ENCODE measurements around the gene SH2D4B. TPM values are rescaled to one million over a fixed set of nuclear protein-coding genes. Genes with fewer than 3 reads are reported as not detected.

SH2D4B gene
- 1.9 TPM for total RNA-seq (ENCODE audit: insufficient read depth, low replicate concordance)

DNA sequence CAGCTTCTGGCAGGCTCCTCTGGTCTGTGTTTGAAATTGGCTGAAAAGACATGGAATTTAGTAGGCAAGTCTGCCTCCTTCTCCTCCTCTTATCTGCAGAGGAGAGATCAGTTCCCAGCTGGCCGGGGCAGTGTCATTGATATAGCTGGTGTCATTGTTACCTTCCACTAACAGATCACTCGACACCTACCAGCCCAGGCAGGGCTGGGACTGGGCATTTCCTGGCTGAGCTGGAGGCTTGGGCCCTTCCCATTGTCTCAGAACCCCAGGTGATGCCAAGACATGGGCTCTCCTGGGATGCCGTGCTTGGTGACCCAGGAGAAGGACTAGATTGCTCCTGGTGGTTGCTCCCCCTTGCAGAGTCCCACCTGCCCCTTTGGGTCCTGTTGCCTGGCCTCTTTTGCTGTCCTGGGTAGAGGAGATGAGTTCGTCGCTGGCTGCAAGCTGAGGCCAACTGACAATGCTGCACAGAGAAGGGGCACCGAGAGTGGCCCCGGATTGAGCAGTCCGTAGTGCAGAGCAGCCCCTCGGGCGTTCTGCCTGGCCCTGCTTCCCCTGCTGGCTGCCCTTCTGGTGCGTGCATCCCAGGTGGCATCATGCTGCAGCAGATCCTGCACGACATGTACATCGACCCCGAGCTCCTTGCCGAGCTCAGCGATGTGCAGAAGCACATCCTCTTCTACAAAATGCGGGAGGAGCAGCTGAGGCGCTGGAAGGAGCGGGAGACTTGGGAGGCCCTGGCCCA is at the start of gene SH2D4B:
Gene SH2D4B (plus strand): TSS at position 167 of the 745 bp plus-strand sequence. CDS start 430 bp downstream, at position 597.
- no peak for DNase-seq (ENCODE audit: low spot score)

DNA sequence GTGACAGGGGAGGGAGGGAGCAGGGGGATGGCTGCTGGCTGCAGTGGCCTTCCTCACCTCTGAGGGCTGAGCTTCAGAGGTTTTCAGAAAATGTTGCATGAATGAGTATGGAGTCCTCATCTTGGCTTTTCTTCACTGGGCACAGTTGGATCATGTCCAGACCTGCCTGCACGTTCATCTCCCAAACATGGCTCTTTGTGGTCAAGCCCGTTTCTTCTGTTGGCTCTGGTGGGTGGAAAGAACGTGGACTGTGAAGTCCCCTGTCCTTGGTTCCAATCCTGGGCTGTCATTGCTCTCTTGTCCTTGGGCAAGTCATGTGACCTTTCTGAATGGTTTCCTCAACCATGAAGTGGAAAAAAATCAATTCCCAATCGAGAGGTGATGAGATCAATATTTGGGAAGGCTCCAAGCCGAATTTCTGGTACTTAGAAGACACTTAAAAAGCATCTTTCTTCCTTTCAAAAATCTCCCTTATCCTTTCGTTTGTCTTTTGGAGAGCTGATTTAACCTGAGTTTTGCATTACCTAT is 49.1 kb upstream of the SH2D4B start:
- no peak for DNase-seq (ENCODE audit: low spot score)

DNA sequence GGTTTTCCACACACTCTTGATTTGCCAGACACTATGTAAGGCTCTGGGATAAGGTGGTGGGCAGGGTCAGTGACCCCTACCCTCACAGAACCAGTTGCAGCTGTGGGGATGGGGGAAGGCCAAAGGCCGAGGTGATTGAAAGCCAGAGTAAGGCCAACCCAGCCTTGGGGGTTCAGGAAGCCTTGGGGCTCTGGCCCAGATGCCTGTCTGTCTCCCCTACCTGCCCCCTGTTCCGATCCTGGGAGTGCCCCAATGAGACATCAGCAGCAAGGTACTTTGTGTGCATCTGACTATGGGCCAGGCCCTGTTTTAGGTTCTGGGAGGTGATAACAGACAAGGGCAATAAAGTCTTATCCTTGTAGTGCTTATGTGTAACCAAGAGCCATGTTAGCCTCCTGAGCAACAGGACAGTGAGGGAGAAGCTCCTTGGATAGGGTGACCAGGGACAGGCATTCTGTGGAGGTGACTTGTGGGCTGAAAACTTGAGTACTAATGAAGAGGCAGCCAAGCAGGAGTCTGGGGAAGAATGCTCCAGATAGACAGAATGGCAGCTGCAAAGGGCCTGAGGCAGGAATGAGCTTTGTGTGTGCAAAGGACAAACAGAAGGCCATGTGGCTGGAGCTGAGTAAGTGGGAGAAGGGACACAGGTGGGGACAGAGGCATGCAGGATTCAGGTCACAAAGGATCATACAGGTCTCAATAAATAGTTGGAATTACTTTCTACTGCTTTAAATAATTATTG is 48.2 kb upstream of the SH2D4B start:
- DNase-seq (ENCODE audit: low spot score), result no peak

DNA sequence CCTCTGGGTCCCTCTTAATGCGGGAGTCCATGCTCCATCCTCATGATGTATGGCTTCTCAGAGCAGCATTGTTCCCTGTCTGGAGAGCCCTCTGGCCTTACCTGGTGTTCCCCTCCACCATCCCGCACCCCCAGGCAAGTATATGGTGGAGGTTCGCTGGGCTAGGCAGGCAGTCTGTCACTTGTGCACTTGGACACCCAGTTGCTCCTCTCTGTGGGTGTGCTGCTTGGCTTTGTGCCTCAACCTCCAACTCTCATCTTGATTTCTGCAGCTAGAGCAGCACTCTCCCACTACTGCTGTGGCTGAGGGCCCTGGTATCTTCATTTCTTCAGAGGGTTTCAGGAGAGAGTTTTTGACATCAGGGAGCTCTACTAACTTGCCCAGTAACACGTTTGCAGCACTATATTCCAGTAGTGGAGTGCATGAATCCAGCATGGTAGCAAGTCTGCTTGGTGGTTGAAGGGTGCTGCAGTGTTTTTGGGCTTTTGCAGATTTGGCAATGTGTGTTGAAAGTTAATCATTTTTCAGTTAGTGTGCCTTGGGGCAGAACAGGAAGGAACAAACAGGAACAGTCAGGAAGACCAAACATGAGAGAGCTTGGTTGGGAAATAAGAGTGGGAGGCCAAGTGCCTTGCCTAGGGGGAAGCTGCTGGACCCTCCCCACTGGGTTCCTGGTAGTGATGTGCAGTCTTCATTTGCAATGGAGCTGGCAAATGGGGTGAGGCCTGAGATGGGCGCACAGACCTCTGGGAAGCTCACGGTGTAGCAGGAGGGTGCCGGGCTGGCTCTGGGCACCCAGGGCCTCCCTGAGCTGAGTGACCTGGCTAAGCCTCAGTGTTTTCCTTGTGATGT is 46.2 kb upstream of the SH2D4B start:
- DNase-seq (ENCODE audit: low spot score), result no peak

DNA sequence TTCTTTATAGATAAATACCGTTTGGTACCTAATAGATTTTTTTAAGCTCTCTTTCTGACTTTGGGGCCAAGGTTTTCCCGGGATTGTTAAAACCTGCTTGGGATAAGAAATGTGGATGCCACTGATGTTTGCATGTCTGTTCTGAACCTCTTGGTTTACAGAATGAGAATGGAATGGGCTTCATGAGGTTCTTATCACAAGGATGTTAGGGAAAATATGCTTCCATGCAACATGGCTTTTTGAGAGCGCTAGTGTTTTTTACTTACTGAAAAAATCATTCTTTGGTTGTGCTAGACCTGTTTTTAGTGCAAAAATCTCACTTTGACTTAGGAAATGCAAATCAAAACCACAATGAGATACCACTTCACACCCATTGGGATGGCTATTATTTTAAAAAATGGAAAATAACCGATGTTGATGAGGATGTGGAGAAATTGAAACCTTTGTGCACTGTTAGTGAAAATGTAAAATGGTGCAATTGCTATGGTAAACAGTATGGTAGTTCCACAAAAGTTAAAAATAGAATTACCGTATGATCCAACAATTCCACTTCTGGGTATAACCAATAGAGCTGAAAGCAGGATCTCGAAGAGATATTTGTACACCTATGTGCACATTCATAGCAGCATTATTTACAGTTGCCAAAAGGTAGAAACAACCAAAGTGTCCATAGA is 44.7 kb upstream of the SH2D4B start:
- peak; percentile 71 for DNase-seq (ENCODE audit: low spot score)

DNA sequence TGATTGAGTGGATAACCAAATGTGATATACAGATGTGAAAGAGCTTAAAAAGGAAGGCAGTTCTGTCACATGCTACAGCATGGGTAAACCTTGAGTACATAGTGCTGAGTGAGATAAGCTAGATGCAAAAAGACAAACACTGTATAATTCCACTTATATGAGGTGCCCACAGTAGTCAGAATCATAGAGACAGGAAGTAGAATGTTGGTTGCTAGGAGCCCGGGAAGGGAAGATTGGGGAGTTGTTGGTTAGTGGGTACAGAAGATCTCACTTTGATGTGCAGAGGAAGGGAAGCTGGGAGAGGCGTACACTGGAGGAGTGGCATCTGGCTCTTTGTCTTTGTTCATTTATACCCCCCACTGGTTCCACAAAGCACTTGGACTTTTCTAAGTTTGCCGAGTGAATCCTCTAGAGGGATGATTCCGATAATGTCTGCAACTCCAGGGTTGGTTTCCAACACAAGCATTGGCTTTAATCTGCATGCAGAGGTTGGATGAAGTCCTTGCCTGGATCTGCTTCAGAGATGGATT is 44.1 kb upstream of the SH2D4B start:
- DNase-seq (ENCODE audit: low spot score), result peak; percentile 88

DNA sequence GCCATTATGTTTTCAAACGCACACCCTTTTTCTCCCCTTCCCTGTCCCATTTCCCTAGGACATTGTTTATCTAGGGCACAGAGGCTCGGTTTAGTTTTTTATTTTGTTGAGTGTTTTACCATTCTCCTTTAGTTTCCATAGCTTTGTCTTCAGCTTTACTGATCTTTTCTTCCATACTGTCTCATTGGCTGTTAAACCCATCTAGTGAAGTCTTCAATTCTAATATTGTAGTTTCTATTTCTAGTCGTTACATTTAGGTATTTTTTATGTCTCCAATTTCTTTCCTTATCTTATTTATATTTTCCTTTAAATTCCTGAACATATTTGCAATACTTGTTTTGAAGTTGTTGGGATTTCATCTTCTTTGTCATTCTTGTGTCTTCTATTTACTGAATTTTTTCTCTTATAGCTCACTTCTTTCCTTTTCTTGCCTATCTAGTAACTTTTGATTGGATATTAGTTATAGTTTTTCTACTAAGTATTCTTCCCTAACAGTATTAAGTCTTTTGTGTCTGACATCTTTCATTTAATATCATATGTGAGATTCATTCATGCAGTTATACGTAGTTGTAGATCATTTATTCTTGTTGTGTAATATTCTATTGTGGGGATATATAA is 41.0 kb upstream of the SH2D4B start:
- DNase-seq (ENCODE audit: low spot score), result no peak

DNA sequence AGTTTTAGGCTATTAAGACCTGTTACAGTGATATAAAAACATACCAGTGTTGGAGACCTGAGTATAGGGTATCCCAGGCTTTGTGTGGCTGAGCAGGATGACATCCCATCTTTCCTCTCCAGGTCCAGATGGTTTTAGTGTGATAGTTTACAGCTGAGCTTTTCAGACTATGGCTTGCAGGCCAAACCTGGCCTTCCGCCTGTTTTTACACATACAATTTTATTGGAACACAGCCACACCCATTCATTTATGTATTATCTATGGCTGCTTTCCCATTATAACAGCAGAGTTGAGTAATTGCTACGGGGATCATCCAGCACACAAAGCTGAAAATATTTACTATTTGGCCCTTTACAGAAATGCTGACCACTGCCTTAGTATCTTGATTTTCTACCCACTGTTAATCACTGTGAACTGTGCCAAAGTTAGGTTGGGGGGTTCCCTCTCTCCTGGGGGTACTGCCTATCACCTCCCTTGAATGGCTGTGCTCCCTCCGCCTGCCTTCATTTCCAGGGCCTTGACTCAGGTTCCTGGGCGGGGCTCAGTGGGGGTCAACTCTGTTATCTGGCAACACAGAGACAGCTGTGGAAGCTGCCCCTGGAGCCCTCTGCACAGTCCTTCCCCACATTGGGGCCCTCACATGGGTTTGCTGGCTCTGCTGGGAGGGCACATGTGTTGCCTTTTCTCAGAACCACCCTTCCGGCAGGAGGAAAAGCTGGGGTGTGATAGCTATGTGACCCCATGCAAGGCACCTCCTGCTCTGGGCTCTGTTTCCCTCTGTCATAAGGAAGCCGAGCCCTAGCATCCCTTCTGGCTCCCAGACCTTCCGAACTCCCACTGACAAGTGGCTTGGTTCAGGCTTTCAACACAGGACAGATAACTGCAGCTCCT is 40.3 kb upstream of the SH2D4B start:
- peak; percentile 73 for DNase-seq (ENCODE audit: low spot score)

DNA sequence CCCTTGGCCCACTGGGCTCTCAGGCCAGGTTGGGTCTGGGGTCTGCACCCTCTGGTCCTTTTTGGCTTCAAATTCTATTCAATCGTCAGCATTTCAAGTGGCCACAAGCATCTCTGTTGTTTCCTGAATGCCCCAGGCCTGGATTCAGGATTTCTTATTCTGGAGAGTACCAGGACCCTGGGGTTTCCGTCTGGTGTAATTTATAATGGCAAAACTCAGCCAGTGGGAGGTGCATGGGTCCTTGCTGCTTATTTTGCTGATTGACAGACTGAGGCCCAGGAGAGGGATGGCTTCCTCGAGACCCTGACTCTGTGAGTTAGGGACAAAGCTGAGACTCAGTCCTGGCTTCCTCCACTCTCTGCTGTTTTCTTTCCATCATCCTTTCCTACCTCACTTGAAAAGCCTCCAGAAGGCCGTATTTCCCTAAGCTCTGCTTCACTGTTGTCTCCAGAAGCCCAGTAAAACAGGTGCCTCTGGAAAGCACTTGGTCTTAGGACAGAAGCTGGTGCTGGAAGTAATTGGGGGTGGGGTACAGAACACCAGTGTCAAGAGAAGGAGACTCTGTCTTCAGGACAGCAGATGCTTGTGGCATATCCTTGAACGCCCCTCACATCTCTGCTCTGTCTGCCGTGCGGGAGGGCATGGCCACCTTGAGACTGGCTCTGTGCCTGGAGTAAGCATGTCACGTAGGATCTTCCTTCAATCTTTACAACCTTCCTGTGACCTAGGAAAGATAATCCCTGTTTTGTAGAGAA is 39.4 kb upstream of the SH2D4B start:
- no peak for DNase-seq (ENCODE audit: low spot score)

DNA sequence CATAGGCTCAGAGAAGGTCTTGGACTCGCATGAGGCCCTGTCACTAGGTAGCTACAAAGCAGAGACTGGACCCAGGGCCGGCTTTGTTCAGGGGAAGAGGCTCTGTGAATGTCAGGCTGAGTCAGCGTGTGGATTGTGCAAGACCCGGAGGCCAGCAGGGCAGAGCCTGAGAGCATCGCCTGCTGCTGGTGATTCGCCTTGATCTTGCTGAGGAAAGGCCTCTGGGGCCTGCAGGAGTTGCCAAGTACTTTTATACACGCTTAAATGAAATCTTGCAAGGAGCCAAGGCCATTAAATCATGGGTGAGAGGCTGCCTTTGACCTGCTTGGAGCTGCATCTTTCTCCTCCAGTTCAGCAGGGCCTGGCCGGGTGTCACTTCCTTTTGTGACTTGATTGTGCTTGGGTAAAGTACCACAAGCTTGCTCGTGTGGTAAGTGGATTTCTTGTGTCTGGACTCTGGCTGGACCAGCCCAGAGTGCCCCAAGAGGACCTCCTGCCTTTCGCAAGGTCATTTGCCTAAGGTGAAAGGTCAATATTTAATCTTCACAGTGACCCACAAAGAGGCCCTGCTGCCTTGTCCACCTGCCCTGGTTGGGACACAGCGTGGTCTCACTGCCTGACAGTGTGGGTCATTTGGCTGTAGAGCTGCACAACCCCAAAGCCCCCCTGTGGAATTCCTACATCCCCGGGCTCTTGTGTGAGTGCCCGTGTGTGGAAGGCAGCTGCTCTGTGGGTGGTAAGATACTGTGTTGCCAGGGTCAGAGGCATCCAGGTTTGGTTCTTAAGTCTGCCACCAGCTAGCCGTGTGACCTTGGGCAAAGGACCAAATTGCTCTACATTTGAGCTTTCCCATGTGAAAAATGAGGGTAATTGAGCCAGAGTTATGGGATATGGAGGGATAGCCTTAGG is 38.6 kb upstream of the SH2D4B start:
- DNase-seq (ENCODE audit: low spot score), result peak; percentile 99

DNA sequence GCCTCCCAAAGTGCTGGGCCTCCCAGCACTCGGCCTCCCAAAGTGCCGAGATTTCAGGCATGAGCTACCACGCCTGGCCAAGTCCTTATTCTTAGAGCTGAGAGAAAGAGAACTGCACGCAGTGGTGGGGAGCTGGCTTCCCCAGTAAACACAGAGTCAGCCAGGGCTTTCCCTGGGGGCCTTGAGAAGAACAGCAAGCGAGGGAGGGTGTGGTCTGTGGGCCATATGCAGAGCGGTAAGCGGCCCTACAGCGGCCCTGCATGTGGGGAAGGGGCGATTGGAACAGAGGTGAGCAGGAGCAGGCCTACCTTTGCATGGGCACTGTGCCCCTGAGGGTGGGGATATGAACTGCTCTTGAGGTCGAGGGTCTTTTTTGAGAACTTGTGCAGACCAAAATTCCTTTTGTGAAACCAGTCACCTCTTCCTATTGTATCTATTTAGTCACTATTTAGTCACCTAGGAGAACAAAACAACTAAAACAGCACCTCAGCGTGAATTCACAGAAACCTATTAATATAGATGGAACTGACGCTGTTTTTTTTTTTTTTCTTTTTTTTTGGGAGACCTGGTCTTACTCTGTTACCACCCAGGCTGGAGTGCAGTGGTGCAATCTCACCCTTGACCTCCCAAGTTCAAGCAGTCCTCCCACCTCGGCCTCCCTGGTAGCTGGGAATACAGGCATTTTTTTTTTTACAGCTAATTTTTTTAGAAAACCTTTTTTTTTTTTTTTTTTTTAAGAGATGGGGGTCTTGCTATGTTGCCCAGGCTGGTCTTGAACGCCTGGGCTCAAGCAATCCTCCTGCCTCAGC is 36.9 kb upstream of the SH2D4B start:
- DNase-seq (ENCODE audit: low spot score), result no peak

DNA sequence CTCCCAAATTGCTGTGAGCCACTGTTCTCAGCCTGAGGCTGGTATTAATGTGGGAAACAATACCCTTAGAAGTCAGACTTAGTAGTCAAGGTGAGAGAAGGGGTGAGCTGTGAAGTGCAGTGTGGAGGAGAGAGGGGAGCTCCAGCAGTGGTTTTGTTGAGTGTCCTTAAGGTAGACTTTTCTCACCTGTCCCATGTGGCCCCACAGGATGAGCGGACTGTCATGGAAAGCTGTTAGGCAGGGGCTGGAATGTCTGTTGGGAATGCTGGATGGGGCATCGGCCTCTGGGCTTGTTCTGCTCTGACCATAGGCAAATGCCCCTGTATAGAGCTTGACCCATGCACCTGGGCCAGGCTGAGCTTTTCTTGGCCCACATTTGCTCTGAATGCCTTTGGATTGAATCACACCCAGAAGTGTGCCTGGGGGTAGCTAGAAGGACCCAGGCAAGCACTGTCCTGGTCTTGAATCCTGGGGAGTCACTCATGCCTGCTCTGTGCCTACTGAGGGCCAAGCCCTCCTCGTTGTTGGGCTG is 36.3 kb upstream of the SH2D4B start:
- no peak for DNase-seq (ENCODE audit: low spot score)

DNA sequence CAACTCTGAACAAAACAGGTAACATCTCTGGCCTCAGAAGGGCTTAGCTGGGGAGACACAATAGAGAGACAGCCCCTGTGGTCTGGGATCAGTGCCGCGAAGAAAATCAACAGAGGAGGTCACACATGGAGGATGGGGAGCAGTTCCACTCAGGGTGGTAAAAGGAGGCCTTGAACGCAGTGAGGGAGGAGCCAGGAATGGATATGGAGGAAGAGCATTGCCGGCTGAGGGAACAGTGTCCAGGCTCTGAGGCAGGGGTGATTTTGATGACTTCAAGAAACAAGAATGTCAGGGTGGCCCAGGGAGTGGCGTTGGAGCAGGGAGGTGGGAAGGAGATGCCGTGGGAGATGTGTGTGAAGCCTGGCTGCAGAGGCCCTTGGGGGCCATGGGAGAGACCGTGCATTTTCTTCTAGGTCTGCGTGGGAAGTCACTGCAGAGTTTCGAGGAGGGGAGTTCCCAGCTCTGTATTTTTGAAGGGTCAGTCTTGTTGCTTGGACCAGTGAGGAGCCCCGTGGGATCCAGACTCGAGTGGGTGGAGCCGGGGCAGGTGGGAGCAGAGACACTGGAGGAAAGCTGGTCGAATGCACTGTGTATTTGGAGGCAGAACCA is 35.7 kb upstream of the SH2D4B start:
- DNase-seq (ENCODE audit: low spot score), result no peak

DNA sequence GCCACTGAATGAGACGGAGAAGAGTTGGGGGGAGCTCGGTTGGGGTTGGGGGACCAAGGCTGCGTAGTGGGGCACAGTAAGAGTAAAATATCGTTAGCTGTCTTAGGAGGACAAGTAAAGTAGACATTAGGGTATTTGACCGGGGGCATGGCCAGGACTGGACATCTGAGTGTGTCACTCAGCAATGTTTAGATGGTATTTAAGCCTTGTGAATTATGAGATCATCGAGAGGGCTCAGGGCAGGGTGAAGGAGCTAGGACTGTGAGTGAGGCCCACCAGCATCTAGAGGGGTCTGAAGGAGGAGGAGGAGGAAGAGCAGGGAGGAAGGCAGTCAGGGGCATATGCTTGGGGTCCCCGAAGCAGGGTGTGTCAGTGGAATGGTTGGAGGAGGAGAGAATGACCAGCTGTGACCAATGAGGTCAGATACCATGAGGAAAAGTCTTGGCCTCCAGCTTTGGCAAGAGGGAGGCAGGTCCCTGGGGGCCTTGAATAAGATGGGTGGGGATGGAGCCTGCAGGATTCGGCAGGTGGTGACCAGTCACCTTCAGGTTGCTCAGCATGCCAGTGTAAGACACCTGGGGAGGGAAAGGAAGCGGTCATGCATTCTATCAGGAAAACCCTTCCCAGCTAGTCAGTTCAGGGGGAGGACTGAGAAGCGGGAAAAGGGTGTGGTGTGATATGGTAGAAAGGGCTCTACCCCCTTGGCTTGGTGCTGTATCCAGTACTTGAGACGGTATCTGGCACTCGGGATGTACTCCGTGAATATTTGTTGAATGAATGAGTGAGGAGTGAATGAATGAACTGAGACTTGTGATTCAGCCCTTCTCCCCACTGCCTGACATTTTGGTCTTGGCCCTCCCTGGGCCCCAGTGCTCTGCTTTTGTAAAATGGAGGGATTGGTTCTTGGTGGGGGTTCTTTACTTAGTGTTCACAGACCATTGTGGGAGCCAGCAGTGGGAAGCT is 34.8 kb upstream of the SH2D4B start:
- DNase-seq (ENCODE audit: low spot score), result no peak

DNA sequence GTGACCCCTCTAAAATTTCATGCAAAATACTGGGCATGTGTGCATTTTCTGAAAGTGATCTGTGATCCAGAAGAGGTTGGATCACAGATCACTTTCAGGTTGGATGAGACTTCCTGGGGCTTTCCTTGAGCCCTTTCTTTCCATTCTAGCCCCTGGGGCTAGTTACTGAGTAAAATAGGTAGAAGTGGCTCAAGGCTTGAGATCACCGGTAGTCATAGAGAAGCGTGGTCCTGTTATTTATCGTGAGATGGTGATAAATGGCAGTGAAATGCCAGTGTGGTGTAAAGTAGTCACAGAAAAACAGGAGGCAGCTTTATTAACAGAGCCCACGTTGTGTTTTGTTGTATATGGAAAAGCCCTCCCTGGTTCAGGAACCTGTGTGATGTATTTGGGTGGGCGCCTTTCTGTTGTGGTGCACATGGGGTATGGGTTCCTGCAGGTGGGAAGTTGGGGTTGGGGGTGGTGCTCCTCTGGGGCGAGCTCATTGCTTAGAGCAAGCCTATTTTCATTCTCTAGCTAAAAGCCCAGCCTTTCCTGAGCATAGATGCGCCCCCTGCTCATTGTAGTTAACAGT is 34.0 kb upstream of the SH2D4B start:
- DNase-seq (ENCODE audit: low spot score), result no peak

All from umbilical cord (tissue), 2 donors.